A549 treated with Mapracorat at 1 μM for 4 hours (cell line): Measurements from ENCODE around the gene HRH3. TPM values are rescaled to one million over a fixed set of nuclear protein-coding genes. Genes with fewer than 3 reads are reported as not detected.

Experiments
- total RNA-seq: library from RNA; stranded (reverse); fragments of 200-300 nt; extraction: Qiagen RNA extraction; gene quantifications from 5 replicates; pipeline ENCODE4 v1.2.3, GENCODE V29; 2022

Gene HRH3
- not detected in 5 replicates for total RNA-seq

DNA sequence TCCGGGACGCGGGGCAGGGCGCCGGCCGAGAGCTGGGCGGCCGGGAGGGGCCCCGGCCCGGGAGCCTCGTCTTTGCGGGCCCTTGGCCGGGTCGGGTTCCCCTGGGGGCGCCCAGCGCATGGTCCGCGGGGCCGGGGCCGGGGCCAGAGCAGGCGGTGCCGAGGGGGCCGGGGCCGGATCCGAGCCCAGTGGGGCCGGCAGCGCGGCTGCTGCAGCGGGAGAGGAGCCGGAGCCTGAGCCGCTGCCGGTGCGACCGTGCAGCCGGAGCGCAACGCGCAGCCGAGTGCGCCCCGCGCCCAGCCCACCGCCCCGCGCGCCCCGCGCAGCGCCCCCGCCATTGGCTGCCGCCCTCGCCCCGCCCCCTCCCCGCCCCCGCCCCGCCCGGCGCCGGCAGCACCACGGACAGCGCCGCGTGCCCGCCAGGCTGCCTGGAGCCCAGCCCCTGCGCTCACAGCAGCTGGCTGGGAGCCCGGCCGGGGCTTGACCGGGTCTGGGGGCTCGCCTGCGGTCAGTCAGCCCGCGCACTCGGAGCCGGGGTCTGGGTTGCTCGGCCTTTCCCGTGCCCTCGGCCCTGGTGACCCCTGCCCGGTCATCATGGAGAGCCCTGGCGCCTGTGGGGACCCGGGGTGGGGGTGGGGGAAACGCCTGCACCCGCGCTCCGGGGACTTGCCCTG is at the start of gene HRH3:
HRH3 (minus strand) TSS at position 287 of the 674 bp plus-strand sequence. CDS start 308 bp downstream, outside the sequence.

DNA sequence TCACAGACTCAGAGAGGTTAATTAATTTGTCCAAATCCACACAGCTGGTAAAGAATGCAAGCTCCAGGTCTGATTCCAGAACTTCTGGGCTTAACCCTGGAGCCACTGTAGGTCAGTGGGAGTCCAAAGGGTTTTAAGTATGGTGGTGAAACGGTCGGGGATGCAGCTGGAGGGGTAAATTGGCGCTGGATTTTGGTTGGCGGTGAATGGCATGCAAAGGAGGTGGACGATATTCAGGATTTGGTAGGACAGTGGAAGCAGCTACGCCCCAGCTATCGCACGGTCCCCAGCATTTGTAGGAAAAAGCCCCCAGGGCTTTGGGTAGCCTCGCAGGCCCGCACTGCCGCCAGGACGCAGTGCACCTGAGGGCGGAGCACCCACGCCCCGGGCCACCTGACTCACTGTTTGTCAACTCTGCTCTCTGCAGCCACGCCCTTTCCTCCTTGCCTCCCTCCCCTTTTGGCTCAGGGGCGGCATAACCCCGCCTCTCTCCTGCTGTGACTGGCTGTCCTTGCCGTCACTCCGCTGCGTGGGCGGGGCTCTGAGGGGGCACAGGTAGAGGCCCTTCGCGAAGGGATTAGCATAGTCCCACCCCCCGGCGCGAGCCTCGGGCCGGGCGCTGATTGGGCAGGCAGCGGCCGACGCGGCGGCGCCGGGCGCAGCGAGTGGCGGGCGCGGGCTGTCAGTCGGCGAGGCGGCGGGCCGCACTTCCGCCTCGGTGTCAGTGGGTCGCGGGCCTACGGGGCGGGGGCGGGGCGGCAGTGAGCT is 17.9 kb upstream of the HRH3 start, which contains the start of gene OSBPL2:
OSBPL2 (plus strand) TSS at position 721 of the 768 bp plus-strand sequence. CDS start 17,664 bp downstream, outside the sequence.

DNA sequence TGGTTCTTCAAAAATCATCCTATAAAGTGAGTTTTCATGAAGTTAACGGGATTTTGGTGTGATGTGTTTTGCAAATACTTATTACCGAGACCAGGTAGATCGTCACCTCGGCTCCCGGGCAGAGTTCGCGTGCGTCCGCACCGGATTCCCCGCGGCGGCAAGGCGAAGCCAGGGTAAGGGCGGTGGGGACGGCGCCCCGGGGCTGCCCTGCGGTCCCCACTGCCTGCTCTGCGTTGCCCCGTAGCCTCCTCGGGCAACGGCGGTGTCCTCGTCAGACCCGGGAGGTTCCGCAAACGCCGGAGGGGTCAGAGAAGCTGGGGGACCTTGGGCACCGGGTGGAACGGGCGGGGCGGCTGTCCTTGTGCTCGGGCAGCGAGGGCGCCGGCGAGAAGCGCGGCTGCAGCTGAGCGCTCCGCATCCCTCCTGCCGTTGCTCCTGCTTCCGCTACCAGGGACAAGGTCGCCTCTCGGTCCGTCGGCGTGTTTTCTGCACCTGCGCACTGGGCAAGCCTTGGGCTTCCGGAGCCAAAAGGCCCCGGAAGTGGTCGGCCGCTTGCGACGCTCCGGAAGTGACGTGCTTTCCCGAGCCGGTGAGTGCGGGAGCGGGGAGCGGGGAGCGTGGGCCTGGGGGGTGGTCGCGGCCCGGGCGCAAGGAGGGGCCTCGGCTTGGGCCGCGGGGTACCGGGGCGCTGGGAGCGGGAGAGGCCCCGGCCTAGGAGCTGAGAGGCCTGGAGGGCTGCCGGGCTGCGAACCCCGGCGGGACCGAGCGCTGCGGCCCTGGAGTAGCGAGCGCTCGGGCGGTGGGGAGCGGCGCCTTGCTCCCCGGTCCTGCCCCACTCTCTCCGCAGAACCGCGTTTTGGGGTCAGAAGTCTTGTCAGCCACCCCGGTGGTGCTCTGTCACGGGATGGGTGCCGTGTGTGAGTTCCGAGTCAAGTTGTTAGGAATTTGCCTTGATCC is 37.3 kb downstream of the HRH3 start, which contains the start of gene MTG2:
MTG2 (plus strand) TSS at position 560 of the 957 bp plus-strand sequence. CDS start 10,393 bp downstream, outside the sequence.

Other genes starting within 250 kb of the HRH3 start
- gene TAF4, start 154.4 kb downstream of the HRH3 start, total RNA-seq = 14.2 to 18.7 TPM (median 17.4 TPM) in 5 replicates
- gene LSM14B, start 97.8 kb downstream of the HRH3 start, total RNA-seq = 21.5 to 26.4 TPM (median 26.3 TPM) in 5 replicates
- gene PSMA7, start 76.9 kb downstream of the HRH3 start, total RNA-seq = 481 to 596 TPM (median 560 TPM) in 5 replicates
- gene SS18L1, start 76.5 kb downstream of the HRH3 start, total RNA-seq = 6.1 to 10.7 TPM (median 9.4 TPM) in 5 replicates
- 29.6 to 40.6 TPM (median 37.1 TPM) in 5 replicates for gene MTG2, start 37.2 kb downstream of the HRH3 start, total RNA-seq
- 16.5 to 21.5 TPM (median 21.2 TPM) in 5 replicates for gene OSBPL2, start 18.2 kb upstream of the HRH3 start, total RNA-seq
- gene ADRM1, start 82.7 kb upstream of the HRH3 start, total RNA-seq = 152 to 196 TPM (median 187 TPM) in 5 replicates
- gene LAMA5, start 147.0 kb upstream of the HRH3 start, total RNA-seq = 260 to 513 TPM (median 431 TPM) in 5 replicates
- 2,654 to 2,993 TPM (median 2,828 TPM) in 5 replicates for gene RPS21, start 166.8 kb upstream of the HRH3 start, total RNA-seq
- 4.4 to 5.8 TPM (median 5.2 TPM) in 5 replicates for gene CABLES2, start 187.0 kb upstream of the HRH3 start, total RNA-seq
- gene RBBP8NL, start 207.3 kb upstream of the HRH3 start, total RNA-seq = 0.52 to 1.0 TPM (median 0.73 TPM) in 5 replicates